ENCODE results near the gene BTBD1. TPM values are rescaled to one million over a fixed set of nuclear protein-coding genes. Genes with fewer than 3 reads are reported as not detected.
"Not testable (repeated sequence)": the region's sequence is repeated elsewhere in the genome, so short reads cannot be mapped to it uniquely, and the experiment has no call there.

Gene BTBD1
- total and polyA plus RNA-seq, 7 donors, result 32.1 to 82.4 (median 64.2) TPM

DNA sequence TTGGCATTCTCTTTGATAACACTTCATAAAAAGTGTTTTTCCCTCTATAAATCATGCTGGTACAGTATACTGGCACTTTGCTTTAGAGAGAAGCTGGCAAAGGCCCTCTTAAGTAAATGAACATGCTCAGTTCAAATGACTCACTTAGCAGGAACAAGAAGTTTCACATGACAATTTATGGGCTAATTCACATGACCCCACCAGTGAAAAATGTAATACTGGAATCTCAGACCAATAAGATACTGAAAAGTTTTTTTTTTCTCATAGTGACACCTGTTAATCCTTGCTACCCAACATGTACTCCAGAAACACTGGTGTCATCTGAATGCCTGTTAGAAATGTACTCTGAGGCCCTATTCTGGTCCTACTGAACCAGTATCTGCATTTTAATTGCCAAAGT is 13.9 kb downstream of the BTBD1 start:
- Histone ChIP-seq H3K4me1 (peaks cover 0 to 20% (median 17%) of the 10 kb centered on the region in 4 donors), H3K27ac (peak overlapping the region in 2 of 4 donors; percentile 25 to 30), H3K36me3 (peaks cover 0 to 50% (median 10%) of the 10 kb centered on the region in 4 donors), H3K4me3 (no peak overlapping the region), H3K9me3 (no peaks in the 10 kb centered on the region), H3K27me3 (no peaks in the 10 kb centered on the region)
- no peak for DNase-seq
- TF ChIP-seq, protein P1, sequence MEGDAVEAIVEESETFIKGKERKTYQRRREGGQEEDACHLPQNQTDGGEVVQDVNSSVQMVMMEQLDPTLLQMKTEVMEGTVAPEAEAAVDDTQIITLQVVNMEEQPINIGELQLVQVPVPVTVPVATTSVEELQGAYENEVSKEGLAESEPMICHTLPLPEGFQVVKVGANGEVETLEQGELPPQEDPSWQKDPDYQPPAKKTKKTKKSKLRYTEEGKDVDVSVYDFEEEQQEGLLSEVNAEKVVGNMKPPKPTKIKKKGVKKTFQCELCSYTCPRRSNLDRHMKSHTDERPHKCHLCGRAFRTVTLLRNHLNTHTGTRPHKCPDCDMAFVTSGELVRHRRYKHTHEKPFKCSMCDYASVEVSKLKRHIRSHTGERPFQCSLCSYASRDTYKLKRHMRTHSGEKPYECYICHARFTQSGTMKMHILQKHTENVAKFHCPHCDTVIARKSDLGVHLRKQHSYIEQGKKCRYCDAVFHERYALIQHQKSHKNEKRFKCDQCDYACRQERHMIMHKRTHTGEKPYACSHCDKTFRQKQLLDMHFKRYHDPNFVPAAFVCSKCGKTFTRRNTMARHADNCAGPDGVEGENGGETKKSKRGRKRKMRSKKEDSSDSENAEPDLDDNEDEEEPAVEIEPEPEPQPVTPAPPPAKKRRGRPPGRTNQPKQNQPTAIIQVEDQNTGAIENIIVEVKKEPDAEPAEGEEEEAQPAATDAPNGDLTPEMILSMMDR (IDR thresholded peaks at IDR 0.05), result no peak
- no peak for TF ChIP-seq POLR2AphosphoS5 (IDR thresholded peaks at IDR 0.05)
- no peak for TF ChIP-seq EP300 (IDR thresholded peaks at IDR 0.05)
- TF ChIP-seq POLR2A (IDR thresholded peaks at IDR 0.05), result no peak
- intact Hi-C loops (cut with DNase I), result no loop called here

DNA sequence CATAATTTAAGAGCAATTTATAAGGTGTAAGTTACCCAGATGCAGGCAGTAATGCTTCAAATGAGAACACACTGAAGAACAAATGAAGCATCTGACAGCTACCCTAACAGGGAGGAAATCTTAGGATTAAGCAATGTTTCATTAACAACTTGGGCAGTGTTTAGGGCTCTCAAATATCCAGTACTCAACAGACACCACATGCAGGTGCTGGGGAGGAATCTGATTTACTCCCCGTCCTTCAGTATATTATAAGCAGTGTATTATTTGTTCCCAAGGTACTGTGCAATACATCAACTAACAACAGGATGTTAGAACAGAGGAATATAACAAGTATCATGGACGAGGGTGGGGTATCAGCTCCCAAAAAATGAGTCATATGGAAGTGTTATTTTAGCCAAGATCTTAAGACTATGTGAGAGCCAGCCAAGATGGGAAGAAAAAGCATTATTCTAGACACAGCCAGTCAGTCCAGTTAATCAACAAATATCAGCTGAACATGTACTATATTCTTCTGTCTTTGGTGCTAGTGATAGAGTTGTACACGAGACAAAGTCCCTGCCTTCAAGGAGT is 20.4 kb downstream of the BTBD1 start:
- WGBS, 2 donors, result 58 to 71% methylated on average over 3 of the region's 3 CpGs
- Histone ChIP-seq H3K27me3 (no peaks in the 10 kb centered on the region), H3K9me3 (no peaks in the 10 kb centered on the region), H3K4me1 (peaks cover 0 to 22% (median 13%) of the 10 kb centered on the region in 4 donors), H3K4me3 (no peak overlapping the region), H3K36me3 (peaks cover under 1 to 36% (median 11%) of the 10 kb centered on the region in 4 donors), H3K27ac (peak overlapping the region in 1 of 4 donors; percentile 36)
- intact Hi-C loops (cut with DNase I), result no loop called here
- DNase-seq, result no peak
- TF ChIP-seq POLR2A (IDR thresholded peaks at IDR 0.05), result no peak
- TF ChIP-seq POLR2AphosphoS5 (IDR thresholded peaks at IDR 0.05), result no peak
- TF ChIP-seq EP300 (IDR thresholded peaks at IDR 0.05), result no peak
- TF ChIP-seq, protein P1 (IDR thresholded peaks at IDR 0.05), result no peak

DNA sequence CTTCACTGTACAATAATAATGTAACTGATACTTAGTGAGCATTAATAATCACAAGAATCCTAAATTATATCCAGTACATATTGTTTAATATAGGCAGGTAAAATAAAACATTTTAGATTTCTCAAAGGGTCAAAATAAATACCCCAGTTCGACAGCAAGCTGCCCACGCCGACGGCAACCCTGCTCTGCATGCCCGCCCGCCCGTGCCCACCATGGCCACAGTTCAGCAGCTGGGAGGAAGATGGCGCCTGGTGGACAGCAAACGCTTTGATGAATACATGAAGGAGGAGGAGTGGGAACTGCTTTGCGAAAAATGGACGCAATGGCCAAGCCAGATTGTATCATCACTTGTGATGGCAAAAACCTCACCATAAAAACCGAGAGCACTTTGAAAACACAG is 22.9 kb downstream of the BTBD1 start:
- no peaks in the 10 kb centered on the region for H3K9me3 ChIP-seq
- no peak overlapping the region for H3K4me3 ChIP-seq
- TF ChIP-seq POLR2A (IDR thresholded peaks at IDR 0.05) (no peak), POLR2AphosphoS5 (IDR thresholded peaks at IDR 0.05) (no peak), EP300 (IDR thresholded peaks at IDR 0.05) (no peak)
- TF ChIP-seq, protein P1 (IDR thresholded peaks at IDR 0.05), result no peak
- peaks cover 14 to 48% (median 24%) of the 10 kb centered on the region in 4 donors for H3K36me3 ChIP-seq
- intact Hi-C loops (cut with DNase I), result no loop called here
- no peaks in the 10 kb centered on the region for H3K27me3 ChIP-seq
- no peak overlapping the region for H3K27ac ChIP-seq
- H3K4me1 ChIP-seq, result peaks cover 0 to 22% (median 13%) of the 10 kb centered on the region in 4 donors
- no peak for DNase-seq
- WGBS, 2 donors, result 97 to 99% methylated on average over 12 of the region's 12 CpGs

DNA sequence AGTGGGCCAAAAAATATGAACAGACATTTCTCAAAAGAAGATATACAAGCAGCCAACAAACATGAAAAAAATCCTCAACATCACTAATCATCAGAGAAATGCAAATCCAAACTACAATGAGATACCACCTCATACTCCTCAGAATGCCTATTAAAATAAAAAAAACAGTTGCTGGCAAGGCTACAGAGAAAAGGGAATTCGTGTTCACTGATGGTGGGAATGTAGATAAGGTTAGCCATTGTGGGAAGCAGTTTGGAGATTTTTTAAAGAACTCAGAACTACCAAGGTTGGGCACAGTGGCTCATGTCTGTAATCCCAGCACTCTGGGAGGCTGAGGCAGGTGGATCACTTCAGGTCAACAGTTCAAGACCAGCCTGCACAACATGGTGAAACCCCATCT is 27.8 kb downstream of the BTBD1 start:
- intact Hi-C loops (cut with DNase I), result no loop called here
- no peak for DNase-seq
- no peaks in the 10 kb centered on the region for H3K4me1 ChIP-seq
- H3K9me3 ChIP-seq, result no peaks in the 10 kb centered on the region
- H3K27ac ChIP-seq, result no peak overlapping the region
- 42 to 79% methylated on average over 1 of the region's 1 CpG for WGBS, 2 donors
- TF ChIP-seq, protein P1 (IDR thresholded peaks at IDR 0.05), result no peak
- TF ChIP-seq EP300 (IDR thresholded peaks at IDR 0.05), result no peak
- no peak for TF ChIP-seq POLR2AphosphoS5 (IDR thresholded peaks at IDR 0.05)
- no peak for TF ChIP-seq POLR2A (IDR thresholded peaks at IDR 0.05)
- H3K27me3 ChIP-seq, result no peaks in the 10 kb centered on the region
- peaks cover 10 to 29% (median 17%) of the 10 kb centered on the region in 4 donors for H3K36me3 ChIP-seq
- H3K4me3 ChIP-seq, result no peak overlapping the region

DNA sequence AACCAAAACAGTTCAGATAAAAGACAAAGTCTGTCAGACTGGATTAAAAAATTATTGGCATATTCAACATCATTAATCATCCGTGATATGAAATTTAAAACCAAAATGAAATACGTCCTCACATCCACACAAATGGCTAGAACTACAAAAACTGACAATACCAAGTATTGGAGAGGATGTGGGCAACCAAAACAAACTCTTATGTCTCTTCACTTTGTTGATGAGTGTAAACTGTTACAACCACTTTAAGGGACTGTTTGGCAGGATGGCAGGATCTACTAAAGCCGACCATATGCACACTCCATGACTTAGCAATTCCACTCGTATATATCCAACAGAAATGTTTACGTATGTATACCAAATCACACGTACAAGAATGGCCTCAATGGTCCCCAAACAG is 30.8 kb downstream of the BTBD1 start:
- intact Hi-C loops (cut with DNase I), result no loop called here
- TF ChIP-seq POLR2A (IDR thresholded peaks at IDR 0.05) (no peak), POLR2AphosphoS5 (IDR thresholded peaks at IDR 0.05) (no peak), EP300 (IDR thresholded peaks at IDR 0.05) (no peak)
- TF ChIP-seq, protein P1 (IDR thresholded peaks at IDR 0.05), result no peak
- H3K4me1 ChIP-seq, result no peaks in the 10 kb centered on the region
- DNase-seq, result no peak
- H3K36me3 ChIP-seq, result peaks cover 9 to 25% (median 12%) of the 10 kb centered on the region in 4 donors
- WGBS, 2 donors, result 92 to 94% methylated on average over 6 of the region's 6 CpGs
- H3K9me3 ChIP-seq, result no peaks in the 10 kb centered on the region
- H3K4me3 ChIP-seq, result no peak overlapping the region
- H3K27ac ChIP-seq, result no peak overlapping the region
- no peaks in the 10 kb centered on the region for H3K27me3 ChIP-seq

DNA sequence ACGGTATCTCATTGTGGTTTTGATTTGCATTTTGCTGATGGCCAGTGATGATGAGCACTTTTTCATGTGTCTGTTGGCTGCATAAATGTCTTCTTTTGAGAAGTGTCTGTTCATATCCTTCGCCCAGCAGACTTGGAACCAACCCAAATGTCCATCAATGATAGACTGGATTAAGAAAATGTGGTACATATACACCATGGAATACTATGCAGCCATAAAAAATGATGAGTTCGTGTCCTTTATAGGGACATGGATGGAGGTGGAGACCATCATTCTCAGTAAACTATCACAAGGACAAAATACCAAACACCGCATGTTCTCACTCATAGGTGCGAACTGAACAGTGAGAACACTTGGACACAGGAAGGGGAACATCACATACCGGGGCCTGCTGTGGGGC is 35.8 kb downstream of the BTBD1 start:
- H3K27ac ChIP-seq; intact Hi-C loops (cut with DNase I); H3K4me1 ChIP-seq; DNase-seq; H3K4me3 ChIP-seq; H3K9me3 ChIP-seq; H3K27me3 ChIP-seq: not testable (repeated sequence)
- peaks cover 0 to 42% (median 12%) of the 10 kb centered on the region in 4 donors for H3K36me3 ChIP-seq
- 97 to 99% methylated on average over 6 of the region's 6 CpGs for WGBS, 2 donors
